Kidney (tissue), 14 donors: ENCODE results near the gene YIF1A. TPM values are rescaled to one million over a fixed set of nuclear protein-coding genes. Genes with fewer than 3 reads are reported as not detected.

Experiments used
- DNase-seq, 5 donors: peaks; one replicate each; pipeline ENCODE4 v3.0.0-alpha.2; 2013 to 2020
- FAIRE-seq: peaks from 2 replicates; lab custom pipeline; 2012; peaks lifted over from hg19 to GRCh38; lab: Jason Lieb, UNC
- H3K27ac ChIP-seq, 2 donors: one replicate each; pipeline ENCODE4 v1.7.0; 2013; ENCODE audit warnings: low read depth in 2 of 2, low read length in 2 of 2, inconsistent platforms in 1 of 2
- H3K27me3 ChIP-seq: one replicate; pipeline ENCODE4 v1.7.1; 2013; ENCODE audit warnings: low read length, inconsistent platforms; ENCODE audit not compliant: control insufficient read depth, insufficient read depth
- H3K36me3 ChIP-seq, 3 donors: one replicate each; pipeline versions ENCODE4 v1.7.0 to v1.7.1; 2013; ENCODE audit warnings: low read length in 3 of 3, control low read depth in 1 of 3, inconsistent platforms in 1 of 3; ENCODE audit not compliant: insufficient read depth in 3 of 3, control insufficient read depth in 2 of 3
- H3K4me1 ChIP-seq, 3 donors: one replicate each; pipeline versions ENCODE4 v1.7.0 to v1.7.1; 2013; ENCODE audit warnings: low read length in 3 of 3, inconsistent platforms in 1 of 3, low read depth in 1 of 3; ENCODE audit not compliant: control insufficient read depth in 2 of 3, insufficient read depth in 2 of 3
- H3K4me3 ChIP-seq, 3 donors: one replicate each; pipeline versions ENCODE4 v1.7.0 to v1.8.1; 2013; ENCODE audit warnings: low read length in 3 of 3, control low read depth in 1 of 3, inconsistent platforms in 1 of 3
- H3K9ac ChIP-seq, 3 donors: one replicate each; pipeline versions ENCODE4 v1.7.0 to v1.7.1; 2013; ENCODE audit warnings: low read length in 3 of 3, control low read depth in 1 of 3, inconsistent platforms in 1 of 3
- H3K9me3 ChIP-seq, 3 donors: one replicate each; pipeline versions ENCODE4 v1.7.0 to v1.7.1; 2013; ENCODE audit warnings: low read length in 3 of 3, control low read depth in 1 of 3, inconsistent platforms in 1 of 3; ENCODE audit not compliant: control insufficient read depth in 2 of 3, insufficient read depth in 1 of 3
- intact Hi-C: fragments of 100-400 bp; cut with DNase I; formaldehyde crosslinking; loops from one replicate; pipeline ENCODE4 v1.11.1; 2022
- polyA plus RNA-seq: library from polyadenylated mRNA; stranded (reverse); fragments of 350-450 nt; fragmentation: Illumina TruSeq; extraction: RNeasy Lipid Tissue Mini Kit (QIAGEN cat#74804); gene quantifications from one replicate; pipeline ENCODE4 v1.2.3, GENCODE V29; 2014; ENCODE audit warnings: low read depth, low replicate concordance; ENCODE audit not compliant: insufficient read depth
- total RNA-seq: library from RNA; stranded (reverse); fragmentation: NEBNext Ultra II Directional; extraction: Animal tissue kit (Norgen Biotek cat#: 25700); gene quantifications from one replicate; pipeline ENCODE4 v1.2.1, GENCODE V29; 2021
- TF ChIP-seq, protein P1 (sequence below): IDR thresholded peaks from 3 replicates; pipeline ENCODE4 v1.5.1; 2012; ENCODE audit warnings: mild to moderate bottlenecking, moderate library complexity, borderline replicate concordance; ENCODE audit not compliant: insufficient read depth; ENCODE audit errors: extremely low read depth
- donor health status: control.
- donor health status: control.
- donor health status: control.
- donor health status: control.
- donor health status: control.
- donor health status: DM: yes; HTN: yes; CAD: no.
- donor health status: Normal renal cell carcinoma (clear cell type).

The YIF1A gene
- total and polyA plus RNA-seq, 2 donors from 2014 or later: 92.1 to 115 TPM

DNA sequence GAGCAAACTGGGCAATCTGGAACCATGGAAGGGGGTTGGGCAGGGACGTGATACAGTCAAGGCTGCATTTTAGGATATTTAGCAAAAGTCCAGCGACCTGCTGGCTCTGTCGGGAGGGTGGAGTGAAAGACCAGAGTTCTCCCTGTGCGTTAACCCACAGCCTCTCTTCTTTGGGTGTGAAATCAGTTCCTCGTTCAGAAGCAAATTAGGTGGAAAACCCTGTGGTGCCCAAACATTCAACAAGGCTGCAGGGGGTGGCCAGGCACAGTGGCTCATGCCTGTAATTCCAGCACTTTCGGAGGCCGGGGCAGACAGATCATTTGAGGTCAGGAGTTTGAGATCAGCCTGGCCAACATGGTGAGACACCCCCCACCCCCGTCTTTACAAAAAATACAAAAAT, 8.7 kb upstream of the YIF1A start:
- Histone ChIP-seq H3K36me3 (no peaks in the 10 kb centered on the region), H3K9ac (no peak overlapping the region), H3K4me1 (no peaks in the 10 kb centered on the region), H3K27me3 (peaks cover 10% of the 10 kb centered on the region), H3K9me3 (no peaks in the 10 kb centered on the region), H3K27ac (no peak overlapping the region), H3K4me3 (no peak overlapping the region)
- DNase-seq (no peak), FAIRE-seq (no peak)
- TF ChIP-seq, protein P1, sequence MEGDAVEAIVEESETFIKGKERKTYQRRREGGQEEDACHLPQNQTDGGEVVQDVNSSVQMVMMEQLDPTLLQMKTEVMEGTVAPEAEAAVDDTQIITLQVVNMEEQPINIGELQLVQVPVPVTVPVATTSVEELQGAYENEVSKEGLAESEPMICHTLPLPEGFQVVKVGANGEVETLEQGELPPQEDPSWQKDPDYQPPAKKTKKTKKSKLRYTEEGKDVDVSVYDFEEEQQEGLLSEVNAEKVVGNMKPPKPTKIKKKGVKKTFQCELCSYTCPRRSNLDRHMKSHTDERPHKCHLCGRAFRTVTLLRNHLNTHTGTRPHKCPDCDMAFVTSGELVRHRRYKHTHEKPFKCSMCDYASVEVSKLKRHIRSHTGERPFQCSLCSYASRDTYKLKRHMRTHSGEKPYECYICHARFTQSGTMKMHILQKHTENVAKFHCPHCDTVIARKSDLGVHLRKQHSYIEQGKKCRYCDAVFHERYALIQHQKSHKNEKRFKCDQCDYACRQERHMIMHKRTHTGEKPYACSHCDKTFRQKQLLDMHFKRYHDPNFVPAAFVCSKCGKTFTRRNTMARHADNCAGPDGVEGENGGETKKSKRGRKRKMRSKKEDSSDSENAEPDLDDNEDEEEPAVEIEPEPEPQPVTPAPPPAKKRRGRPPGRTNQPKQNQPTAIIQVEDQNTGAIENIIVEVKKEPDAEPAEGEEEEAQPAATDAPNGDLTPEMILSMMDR: no peak
- intact Hi-C loops: no loop called here

DNA sequence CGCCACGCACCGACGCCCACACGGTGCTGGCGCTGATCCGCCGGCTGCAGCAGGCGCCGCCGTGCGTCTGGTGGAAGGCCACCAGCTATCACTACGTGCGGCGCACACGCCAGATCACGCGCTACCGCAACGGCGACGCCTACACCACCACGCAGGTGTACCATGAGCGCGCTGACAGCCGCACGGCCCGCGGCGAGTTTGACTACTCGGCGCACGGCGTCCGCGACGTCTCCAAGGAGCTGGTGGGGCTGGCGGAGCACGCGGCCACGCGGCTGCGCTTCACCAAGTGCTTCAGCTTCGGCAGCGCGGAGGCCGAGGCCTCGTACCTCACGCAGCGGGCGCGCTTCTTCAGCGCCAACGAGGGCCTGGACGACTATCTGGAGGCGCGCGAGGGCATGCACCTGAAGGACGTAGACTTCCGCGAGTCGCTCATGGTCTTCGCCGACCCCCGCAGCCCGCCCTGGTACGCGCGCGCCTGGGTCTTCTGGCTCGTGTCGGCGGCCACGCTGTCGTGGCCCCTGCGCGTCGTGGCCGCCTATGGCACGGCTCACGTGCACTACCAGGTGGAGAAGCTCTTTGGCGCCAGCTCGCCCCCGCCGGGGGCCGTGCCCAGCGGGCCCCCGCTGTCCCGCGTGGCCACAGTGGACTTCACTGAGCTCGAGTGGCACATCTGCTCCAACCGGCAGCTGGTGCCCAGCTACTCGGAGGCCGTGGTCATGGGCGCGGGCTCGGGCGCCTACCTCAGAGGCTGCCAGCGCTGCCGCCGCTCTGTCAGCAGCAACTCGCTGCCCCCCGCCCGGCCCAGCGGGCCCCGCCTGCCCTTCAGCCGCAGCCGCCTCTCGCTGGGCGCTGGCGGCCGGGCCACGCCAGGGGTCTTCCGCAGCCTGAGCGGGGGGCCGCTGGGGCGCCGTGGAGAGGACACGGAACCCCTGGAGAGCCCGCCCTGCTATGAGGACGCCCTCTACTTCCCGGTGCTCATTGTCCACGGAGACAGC, 6.0 kb upstream of the YIF1A start:
- H3K27me3 ChIP-seq: peaks cover 16% of the 10 kb centered on the region
- peaks cover 0 to 1% (median under 1%) of the 10 kb centered on the region in 3 donors for H3K4me1 ChIP-seq
- DNase-seq (no peak), FAIRE-seq (no peak)
- intact Hi-C loops: no loop called here
- TF ChIP-seq, protein P1: no peak
- H3K27ac ChIP-seq: no peak overlapping the region
- H3K9ac ChIP-seq: no peak overlapping the region
- H3K4me3 ChIP-seq: no peak overlapping the region
- no peaks in the 10 kb centered on the region for H3K9me3 ChIP-seq
- no peaks in the 10 kb centered on the region for H3K36me3 ChIP-seq

DNA sequence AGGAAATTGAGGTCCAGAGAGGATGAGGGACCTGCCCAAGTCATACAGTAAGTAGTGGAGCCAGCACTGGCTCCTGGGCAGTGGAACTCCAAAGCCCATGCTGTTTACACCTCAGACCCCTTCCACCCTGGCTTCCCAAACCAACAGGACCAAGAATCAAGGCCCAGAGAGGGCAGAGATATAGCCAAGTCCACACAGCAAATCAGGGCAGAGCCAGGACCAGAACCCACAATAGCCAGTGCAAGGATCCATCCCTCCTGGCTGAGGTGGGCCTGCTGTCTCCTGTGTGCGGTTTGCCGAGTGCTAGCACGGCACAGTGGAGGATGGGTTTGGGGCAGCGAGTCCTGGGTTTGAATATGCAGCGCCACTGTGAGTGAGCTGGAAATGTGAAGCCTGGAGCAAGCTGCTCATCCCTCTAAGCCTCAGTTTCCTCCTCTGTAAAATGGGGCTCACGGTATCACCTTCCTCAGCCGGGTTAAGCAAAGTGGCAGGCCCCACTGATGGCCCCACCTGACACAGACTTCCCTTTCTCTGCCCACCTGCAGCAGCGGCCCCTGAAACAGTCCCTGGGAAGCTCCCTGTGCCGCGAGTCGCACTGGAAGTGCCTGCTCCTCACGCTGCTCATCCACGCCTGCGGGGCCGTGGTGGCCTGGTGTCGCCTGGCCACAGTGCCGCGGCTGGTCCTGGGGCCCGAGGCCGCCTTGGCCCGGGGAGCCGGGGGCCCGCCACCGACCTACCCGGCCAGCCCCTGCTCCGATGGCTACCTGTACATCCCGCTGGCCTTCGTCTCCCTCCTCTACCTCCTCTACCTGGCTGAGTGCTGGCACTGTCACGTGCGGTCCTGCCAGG, 5.1 kb upstream of the YIF1A start:
- Histone ChIP-seq H3K27me3 (peaks cover 16% of the 10 kb centered on the region), H3K9me3 (no peaks in the 10 kb centered on the region), H3K4me1 (peaks cover 0 to 5% (median 5%) of the 10 kb centered on the region in 3 donors), H3K36me3 (no peaks in the 10 kb centered on the region), H3K4me3 (no peak overlapping the region), H3K9ac (no peak overlapping the region), H3K27ac (no peak overlapping the region)
- FAIRE-seq (no peak), DNase-seq (no peak)
- intact Hi-C loops: no loop called here
- TF ChIP-seq, protein P1: no peak
